Endothelial cell of umbilical vein (primary cell): Measurements from ENCODE around the gene MATN4. TPM values are rescaled to one million over a fixed set of nuclear protein-coding genes. Genes with fewer than 3 reads are reported as not detected.

Experiments used
- BruUV-seq: library from RNA; stranded (reverse); fragments of 400-500 nt; replicated peaks from 2 replicates; lab custom pipeline; 2021; lab: Mats Ljungman, UMichigan
- CTCF ChIA-PET: fragments of 300-600, 350-600 bp; sonication (Branson Sonifier 250); formaldehyde crosslinking; loops from one replicate; lab custom pipeline; 2021; ENCODE audit warnings: antibody characterized with exemption, inconsistent platforms; lab: Charles Lee
- POLR2A ChIA-PET: fragments of 300-600, 350-600 bp; sonication (Branson Sonifier 250); formaldehyde crosslinking; loops from one replicate; lab custom pipeline; 2021; ENCODE audit warnings: antibody characterized with exemption, inconsistent platforms; lab: Charles Lee
- DNase-seq: peaks from one replicate; pipeline ENCODE4 v3.0.0-alpha.2; 2011; ENCODE audit warnings: low read depth, low spot score
- FAIRE-seq: peaks from 2 replicates; lab custom pipeline; 2011; peaks lifted over from hg19 to GRCh38; lab: Jason Lieb, UNC
- H2AFZ ChIP-seq: 2 replicates; pipeline ENCODE4 v1.6.0; 2012; ENCODE audit warnings: low read depth, low read length, control low read depth, inconsistent platforms
- H3K27ac ChIP-seq: 2 replicates; pipeline ENCODE4 v1.5.1; 2011; ENCODE audit warnings: low read depth, mild to moderate bottlenecking, control low read depth, low read length, moderate library complexity; ENCODE audit not compliant: insufficient read depth
- H3K27me3 ChIP-seq, 2 experiments: 2 replicates each; pipeline versions ENCODE4 v1.6.0 to v1.6.1; 2011; ENCODE audit warnings: low read length in 2 of 2, mixed read lengths in 1 of 2; ENCODE audit not compliant: control insufficient read depth in 2 of 2, insufficient read depth in 2 of 2
- H3K36me3 ChIP-seq, 2 experiments: 2 replicates in 1 of 2; 3 replicates in 1 of 2; pipeline ENCODE4 v1.5.1; 2011; ENCODE audit warnings: low read length in 2 of 2, mild to moderate bottlenecking in 1 of 2, moderate library complexity in 1 of 2; ENCODE audit not compliant: control insufficient read depth in 2 of 2, insufficient read depth in 2 of 2; ENCODE audit errors: extremely low read depth in 1 of 2
- H3K4me1 ChIP-seq: 3 replicates; pipeline ENCODE4 v1.5.1; 2011; ENCODE audit warnings: mild to moderate bottlenecking, low read length; ENCODE audit not compliant: control insufficient read depth, insufficient read depth; ENCODE audit errors: extremely low read depth
- H3K4me2 ChIP-seq: 2 replicates; pipeline ENCODE4 v1.6.1; 2011; ENCODE audit warnings: low read length, control low read depth, mixed read lengths; ENCODE audit not compliant: insufficient read depth
- H3K4me3 ChIP-seq, 3 experiments: fragments of 200-600 bp in 1 of 3; sonication (generic), shearing (Covaris generic) in 1 of 3; replicated peaks in 1 of 3; 2 replicates each; pipeline ENCODE4 v1.5.1; 2011 to 2016; ENCODE audit warnings: control low read depth in 3 of 3, low read length in 3 of 3, mild to moderate bottlenecking in 2 of 3, inconsistent platforms in 1 of 3, low read depth in 1 of 3, moderate library complexity in 1 of 3; ENCODE audit not compliant: insufficient read depth in 1 of 3
- H3K79me2 ChIP-seq: 2 replicates; pipeline ENCODE4 v1.6.0; 2012; ENCODE audit warnings: low read length, inconsistent platforms; ENCODE audit not compliant: control insufficient read depth, insufficient read depth
- H3K9ac ChIP-seq: replicated peaks from 2 replicates; pipeline ENCODE3; 2011; ENCODE audit warnings: low read length, control low read depth; ENCODE audit not compliant: insufficient read depth; ENCODE audit errors: extremely low read depth
- H3K9me1 ChIP-seq: replicated peaks from 3 replicates; pipeline ENCODE4 v1.6.0; 2011; ENCODE audit warnings: mild to moderate bottlenecking, low read length; ENCODE audit not compliant: control insufficient read depth, insufficient read depth; ENCODE audit errors: extremely low read depth
- H3K9me3 ChIP-seq: replicated peaks from 2 replicates; pipeline ENCODE4 v1.5.1; 2012; ENCODE audit warnings: low read length, inconsistent platforms; ENCODE audit not compliant: control insufficient read depth, insufficient read depth
- H4K20me1 ChIP-seq: replicated peaks from 2 replicates; pipeline ENCODE3; 2011; ENCODE audit warnings: mild to moderate bottlenecking, low read length; ENCODE audit not compliant: control insufficient read depth, insufficient read depth; ENCODE audit errors: extremely low read depth
- CTCF ChIP-seq, 2 donors: IDR thresholded peaks; 1 replicate in 1 of 2; 2 replicates in 1 of 2; pipeline ENCODE4 v1.5.1; 2011; ENCODE audit warnings: low read length in 2 of 2, mild to moderate bottlenecking in 2 of 2, moderate library complexity in 2 of 2, control low read depth in 1 of 2, inconsistent platforms in 1 of 2, low read depth in 1 of 2; ENCODE audit not compliant: insufficient read depth in 1 of 2; ENCODE audit errors: extremely low read depth in 1 of 2
- EZH2 ChIP-seq: IDR thresholded peaks from 2 replicates; pipeline ENCODE4 v1.6.1; 2012; ENCODE audit warnings: borderline replicate concordance, low read depth, mild to moderate bottlenecking, moderate library complexity, low read length, inconsistent platforms; ENCODE audit not compliant: severe bottlenecking
- FOS ChIP-seq: IDR thresholded peaks from 2 replicates; pipeline ENCODE4 v1.6.1; 2011; ENCODE audit warnings: mild to moderate bottlenecking, low read length, moderate library complexity, borderline replicate concordance; ENCODE audit not compliant: insufficient read depth
- GATA2 ChIP-seq: IDR thresholded peaks from 2 replicates; pipeline ENCODE4 v1.7.0; 2011; ENCODE audit warnings: low read depth, mild to moderate bottlenecking, moderate library complexity, mixed read lengths, low read length; ENCODE audit not compliant: insufficient read length, insufficient read depth
- JUN ChIP-seq: IDR thresholded peaks from 2 replicates; pipeline ENCODE4 v1.6.1; 2011; ENCODE audit warnings: borderline replicate concordance, low read depth; ENCODE audit not compliant: insufficient read length, insufficient read depth
- MAX ChIP-seq: IDR thresholded peaks from 2 replicates; pipeline ENCODE4 v1.6.1; 2011; ENCODE audit not compliant: insufficient read depth, insufficient read length
- MYC ChIP-seq: IDR thresholded peaks from one replicate; pipeline ENCODE4 v1.6.1; 2011; ENCODE audit warnings: mild to moderate bottlenecking, low read depth, low read length
- POLR2A ChIP-seq: IDR thresholded peaks from 2 replicates; pipeline ENCODE4 v1.6.1; 2012; ENCODE audit warnings: low read depth, mild to moderate bottlenecking, control low read depth, low read length
- POLR2AphosphoS5 ChIP-seq: IDR thresholded peaks from 2 replicates; pipeline ENCODE4 v1.6.1; 2012; ENCODE audit warnings: low read depth, mild to moderate bottlenecking, control low read depth, low read length, moderate library complexity; ENCODE audit not compliant: insufficient read depth
- dilution Hi-C: fragments of 300-500 bp; cut with MboI; formaldehyde crosslinking; loops from one replicate; pipeline ENCODE4 v1.15.0; 2019; ENCODE audit warnings: low sequenced_read_pairs; ENCODE audit not compliant: extremely low pct_ligation_motif_present
- intact Hi-C: fragments of 100-400 bp; cut with micrococcal nuclease; formaldehyde crosslinking; loops from one replicate; pipeline ENCODE4 v1.10.0; 2022
- polyA plus RNA-seq, 4 experiments: library from polyadenylated mRNA; depleted of rRNA in 3 of 4; stranded (reverse) in 3 of 4; unstranded in 1 of 4; fragments of >200 nt; gene quantifications; 2 replicates each; pipeline versions ENCODE4 v1.2.1 to v1.2.3, GENCODE V29; 2011 to 2012; ENCODE audit warnings: missing spikeins in 1 of 4
- total RNA-seq: library from RNA; stranded (reverse); gene quantifications from 2 replicates; pipeline ENCODE4 v1.2.3, GENCODE V29; 2021

Gene MATN4
- total and polyA plus RNA-seq, 2 donors (not counting 3 experiments of a cell fraction or from before 2014, with no cell fraction given): 0.10 TPM; not detected in 1

DNA sequence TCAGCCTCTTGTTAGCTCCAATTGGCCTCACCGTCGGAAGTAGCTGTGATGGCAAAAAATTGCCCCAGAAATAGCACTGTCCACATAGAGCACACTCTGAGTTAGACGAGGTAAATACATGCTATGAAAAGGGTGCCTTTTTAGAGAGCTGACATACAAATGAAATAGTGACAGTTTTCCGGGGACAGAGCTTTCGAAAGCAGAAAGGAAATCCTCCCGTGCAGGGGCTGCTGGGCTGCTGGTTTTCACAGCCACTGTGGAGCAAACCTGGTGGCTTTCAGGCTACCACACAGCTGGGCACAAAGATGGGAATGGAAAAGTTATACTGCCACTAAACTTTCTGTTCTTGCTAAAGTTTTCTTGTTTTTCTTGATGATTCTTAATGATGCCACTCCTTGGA, 62.0 kb downstream of the MATN4 start:
- Histone ChIP-seq H3K4me3 (no peak overlapping the region), H3K9ac (no peak overlapping the region), H3K4me1 (no peaks in the 10 kb centered on the region), H3K9me1 (no peaks in the 10 kb centered on the region), H4K20me1 (no peaks in the 10 kb centered on the region), H2AFZ (no peak overlapping the region), H3K9me3 (no peaks in the 10 kb centered on the region), H3K36me3 (no peaks in the 10 kb centered on the region), H3K27ac (no peak overlapping the region), H3K79me2 (no peaks in the 10 kb centered on the region), H3K4me2 (no peak overlapping the region), H3K27me3 (peaks cover 11 to 21% of the 10 kb centered on the region in 2 experiments)
- dilution Hi-C loops: no loop called here
- no peak for TF ChIP-seq CTCF (IDR thresholded peaks at IDR 0.05; ENCODE audit: extremely low read depth in 1 of 2, insufficient read depth in 1 of 2, low read depth in 1 of 2, low read length in 2 of 2)
- TF ChIP-seq EZH2: no peak
- no peak for TF ChIP-seq JUN
- TF ChIP-seq FOS: no peak
- no peak for TF ChIP-seq GATA2
- TF ChIP-seq MYC: no peak
- no peak for TF ChIP-seq POLR2AphosphoS5
- no peak for TF ChIP-seq POLR2A
- TF ChIP-seq MAX: no peak
- no TSS peak for BruUV-seq
- no peak for DNase-seq
- ChIA-PET POLR2A (no interaction called here), CTCF (interaction anchor here (1.1 to 1.5 kb wide), 2 partner anchors 8 to 202 kb away, joined by 3 to 4 read pairs; partner anchors contain the start of gene SLPI)
- intact Hi-C loops: no loop called here
- no peak for FAIRE-seq

Other genes with a start within 250 kb of the MATN4 start
- gene KCNS1, start 207.2 kb downstream of the MATN4 start, total RNA-seq: 0.23 and 0.29 TPM in 2 replicates
- 0.14 and 0.29 TPM in 2 replicates for gene KCNS1, start 207.2 kb downstream of the MATN4 start, polyA plus RNA-seq
- not detected in 2 replicates for gene WFDC5, start 193.1 kb downstream of the MATN4 start, total RNA-seq
- not detected in 2 replicates for gene WFDC5, start 193.1 kb downstream of the MATN4 start, polyA plus RNA-seq
- gene WFDC12, start 183.8 kb downstream of the MATN4 start, total RNA-seq: not detected in 2 replicates
- not detected in 2 replicates for gene WFDC12, start 183.8 kb downstream of the MATN4 start, polyA plus RNA-seq
- gene PI3, start 133.4 kb downstream of the MATN4 start, total RNA-seq: not detected in 2 replicates
- gene PI3, start 133.4 kb downstream of the MATN4 start, polyA plus RNA-seq: not detected in 2 replicates
- gene SEMG1, start 101.3 kb downstream of the MATN4 start, total RNA-seq: not detected in 2 replicates
- not detected in 2 replicates for gene SEMG1, start 101.3 kb downstream of the MATN4 start, polyA plus RNA-seq
- gene SEMG2, start 86.9 kb downstream of the MATN4 start, total RNA-seq: not detected in 2 replicates
- not detected in 2 replicates for gene SEMG2, start 86.9 kb downstream of the MATN4 start, polyA plus RNA-seq
- not detected in 2 replicates for gene SLPI, start 53.7 kb downstream of the MATN4 start, total RNA-seq
- gene SLPI, start 53.7 kb downstream of the MATN4 start, polyA plus RNA-seq: not detected in 2 replicates
- not detected in 2 replicates for gene RBPJL, start 1.5 kb downstream of the MATN4 start, total RNA-seq
- gene RBPJL, start 1.5 kb downstream of the MATN4 start, polyA plus RNA-seq: not detected in 2 replicates
- gene SDC4, start 40.1 kb upstream of the MATN4 start, total RNA-seq: 28.7 and 32.0 TPM in 2 replicates
- 23.1 and 26.3 TPM in 2 replicates for gene SDC4, start 40.1 kb upstream of the MATN4 start, polyA plus RNA-seq
- 22.3 and 27.4 TPM in 2 replicates for gene SYS1, start 54.9 kb upstream of the MATN4 start, total RNA-seq
- 79.6 and 91.8 TPM in 2 replicates for gene SYS1, start 54.9 kb upstream of the MATN4 start, polyA plus RNA-seq
- not detected in 2 replicates for gene TP53TG5, start 70.0 kb upstream of the MATN4 start, total RNA-seq
- not detected in 2 replicates for gene TP53TG5, start 70.0 kb upstream of the MATN4 start, polyA plus RNA-seq
- 15.6 and 16.3 TPM in 2 replicates for gene DBNDD2, start 100.0 kb upstream of the MATN4 start, total RNA-seq
- 27.9 and 28.7 TPM in 2 replicates for gene DBNDD2, start 100.0 kb upstream of the MATN4 start, polyA plus RNA-seq
- 92.7 and 96.8 TPM in 2 replicates for gene PIGT, start 107.8 kb upstream of the MATN4 start, total RNA-seq
- 143 and 162 TPM in 2 replicates for gene PIGT, start 107.8 kb upstream of the MATN4 start, polyA plus RNA-seq
- gene WFDC2, start 161.5 kb upstream of the MATN4 start, total RNA-seq: not detected in 2 replicates
- 0.22 TPM in 1 of 2 replicates, not detected in the other for gene WFDC2, start 161.5 kb upstream of the MATN4 start, polyA plus RNA-seq
- gene SPINT3, start 207.3 kb upstream of the MATN4 start, total RNA-seq: not detected in 2 replicates
- gene SPINT3, start 207.3 kb upstream of the MATN4 start, polyA plus RNA-seq: not detected in 2 replicates
- gene WFDC6, start 231.2 kb upstream of the MATN4 start, total RNA-seq: not detected in 2 replicates
- not detected in 2 replicates for gene WFDC6, start 231.2 kb upstream of the MATN4 start, polyA plus RNA-seq
- gene EPPIN, start 239.1 kb upstream of the MATN4 start, total RNA-seq: not detected in 2 replicates
- not detected in 2 replicates for gene EPPIN, start 239.1 kb upstream of the MATN4 start, polyA plus RNA-seq